CD8-positive, alpha-beta memory T cell (primary cell): ENCODE results near the gene LPP. TPM values are rescaled to one million over a fixed set of nuclear protein-coding genes. Genes with fewer than 3 reads are reported as not detected.

Experiments
- CTCF ChIA-PET: fragments of 350-600 bp; sonication (Branson Sonifier 250); formaldehyde crosslinking; loops from one replicate; lab custom pipeline; 2021; ENCODE audit warnings: antibody characterized with exemption; lab: Charles Lee
- POLR2A ChIA-PET: fragments of 350-600 bp; sonication (Branson Sonifier 250); formaldehyde crosslinking; loops from one replicate; lab custom pipeline; 2021; ENCODE audit warnings: antibody characterized with exemption; lab: Charles Lee
- DNase-seq, 5 donors: peaks; one replicate each; pipeline versions ENCODE4 v3.0.0 to v3.0.0-alpha.2; 2020 to 2022; ENCODE audit warnings: mixed read lengths in 1 of 5
- H3K27ac ChIP-seq: one replicate; pipeline ENCODE4 v1.7.0; 2013; ENCODE audit warnings: low read depth, mild to moderate bottlenecking, low read length, moderate library complexity
- H3K27me3 ChIP-seq: 2 replicates; pipeline ENCODE4 v1.7.0; 2013; ENCODE audit warnings: low read length, mild to moderate bottlenecking; ENCODE audit not compliant: insufficient read depth, poor library complexity, severe bottlenecking
- H3K36me3 ChIP-seq: 2 replicates; pipeline ENCODE4 v1.7.0; 2013; ENCODE audit warnings: mild to moderate bottlenecking, low read length, moderate library complexity; ENCODE audit not compliant: insufficient read depth
- H3K4me1 ChIP-seq: 2 replicates; pipeline ENCODE4 v1.7.0; 2013; ENCODE audit warnings: mild to moderate bottlenecking, low read length, moderate library complexity; ENCODE audit not compliant: insufficient read depth
- H3K4me3 ChIP-seq: 2 replicates; pipeline ENCODE4 v1.7.0; 2013; ENCODE audit warnings: mild to moderate bottlenecking, low read length
- H3K9me3 ChIP-seq: 2 replicates; pipeline ENCODE4 v1.7.0; 2013; ENCODE audit warnings: mild to moderate bottlenecking, low read length
- H3K27ac Mint-ChIP-seq, 8 donors: one replicate each; pipeline ENCODE4 v1.8.0; 2020 to 2021; ENCODE audit warnings: mixed read lengths in 8 of 8, mild to moderate bottlenecking in 6 of 8, inconsistent platforms in 3 of 8, moderate library complexity in 3 of 8
- H3K27me3 Mint-ChIP-seq, 2 donors: one replicate each; pipeline ENCODE4 v1.8.0; 2020 to 2021; ENCODE audit warnings: mixed read lengths in 2 of 2, mild to moderate bottlenecking in 1 of 2, moderate library complexity in 1 of 2
- H3K36me3 Mint-ChIP-seq, 3 donors: one replicate each; pipeline ENCODE4 v1.8.0; 2020 to 2021; ENCODE audit warnings: mixed read lengths in 3 of 3, inconsistent platforms in 1 of 3, mild to moderate bottlenecking in 1 of 3
- H3K4me1 Mint-ChIP-seq, 3 donors: one replicate each; pipeline ENCODE4 v1.8.0; 2020 to 2021; ENCODE audit warnings: mixed read lengths in 3 of 3, inconsistent platforms in 1 of 3, mild to moderate bottlenecking in 1 of 3
- H3K4me3 Mint-ChIP-seq, 7 donors: one replicate each; pipeline ENCODE4 v1.8.0; 2020 to 2021; ENCODE audit warnings: mixed read lengths in 7 of 7, mild to moderate bottlenecking in 6 of 7, moderate library complexity in 4 of 7, inconsistent platforms in 2 of 7
- H3K9me3 Mint-ChIP-seq, 5 donors: one replicate each; pipeline ENCODE4 v1.8.0; 2020 to 2022; ENCODE audit warnings: mixed read lengths in 5 of 5, mild to moderate bottlenecking in 3 of 5, moderate library complexity in 2 of 5, inconsistent platforms in 1 of 5
- polyA plus RNA-seq: library from polyadenylated mRNA; unstranded; fragments of 300-500 nt; fragmentation: Illumina TruSeq; gene quantifications from one replicate; pipeline ENCODE4 v1.2.3, GENCODE V29; 2021
- total RNA-seq, 2 experiments: library from RNA; stranded (reverse); gene quantifications; one replicate each; pipeline ENCODE4 v1.2.3, GENCODE V29; 2021

The LPP gene
- total and polyA plus RNA-seq, 3 experiments from 2014 or later = 13.4 to 23.5 (median 18.0) TPM

DNA sequence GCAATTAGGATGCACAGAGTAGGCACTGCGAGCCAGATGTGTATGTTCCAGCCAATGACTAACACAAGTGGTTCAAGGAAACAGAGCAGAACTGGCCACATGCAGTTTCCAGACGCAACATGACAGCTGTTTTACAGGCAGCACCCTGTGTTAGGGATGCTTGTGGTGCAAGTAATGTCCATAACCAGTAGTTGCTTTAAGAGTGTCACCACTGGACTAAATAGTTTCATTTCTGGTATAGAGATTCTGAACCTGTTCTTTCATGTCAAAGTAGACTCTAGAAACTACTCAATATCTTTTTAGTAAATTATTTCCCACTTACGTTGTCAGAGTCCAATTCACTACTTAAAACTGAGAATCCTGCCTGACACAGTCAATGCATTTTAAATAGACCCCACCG is 14.5 kb upstream of the LPP start:
- Histone ChIP-seq H3K4me1 (no peaks in the 10 kb centered on the region), H3K27me3 (no peaks in the 10 kb centered on the region), H3K27ac (no peak overlapping the region), H3K4me3 (no peak overlapping the region), H3K36me3 (no peaks in the 10 kb centered on the region), H3K9me3 (no peaks in the 10 kb centered on the region)
- Mint-ChIP-seq H3K9me3 (no peaks in the 10 kb centered on the region), H3K27me3 (peaks cover 0 to 1% of the 10 kb centered on the region in 2 donors), H3K4me1 (peaks cover 2 to 15% (median 7%) of the 10 kb centered on the region in 3 donors), H3K36me3 (no peaks in the 10 kb centered on the region), H3K4me3 (no peak overlapping the region), H3K27ac (no peak overlapping the region)
- ChIA-PET CTCF (interaction anchor here (0.9 to 1.2 kb wide), 2 partner anchors 15 to 392 kb away, joined by 3 read pairs; partner anchors contain the start of gene LPP), POLR2A (no interaction called here)
- no peak for DNase-seq

DNA sequence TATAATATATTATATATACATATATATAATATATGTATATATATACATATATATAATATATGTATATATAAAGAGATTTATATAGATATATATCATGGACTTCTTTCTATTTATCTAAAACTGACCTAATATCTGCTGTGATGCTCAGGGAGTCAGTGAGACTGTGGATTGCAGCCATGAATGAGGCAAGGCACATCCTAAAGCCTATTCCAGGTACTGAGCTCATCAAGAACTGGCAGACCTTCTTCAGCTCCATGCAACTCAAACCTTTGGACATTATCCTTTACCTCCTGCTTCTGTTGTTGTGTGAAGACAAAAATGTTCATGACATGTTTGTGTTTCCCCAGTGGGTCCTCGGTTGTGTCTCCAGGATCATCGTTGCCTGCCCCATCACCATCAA is 7.7 kb upstream of the LPP start:
- no peak overlapping the region for H3K4me3 Mint-ChIP-seq
- CTCF ChIA-PET = no interaction called here

DNA sequence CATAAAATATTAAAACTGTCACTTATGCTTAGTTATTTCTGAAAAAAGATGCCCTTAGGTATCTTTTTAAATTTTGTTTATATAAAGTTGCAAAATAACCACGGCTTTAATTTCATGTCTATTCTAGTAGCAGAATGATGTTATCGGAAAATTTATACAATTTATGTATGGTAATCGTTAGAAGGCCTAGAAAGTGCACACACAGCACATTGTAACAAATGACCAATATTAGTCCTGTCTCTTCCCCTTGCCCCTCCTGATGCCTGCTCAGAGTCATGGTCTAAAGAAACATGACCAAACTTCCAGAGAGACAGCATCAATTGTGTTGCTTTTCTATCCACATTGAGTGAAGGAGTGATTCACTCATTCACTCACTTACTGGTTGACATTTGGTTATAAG is 6.2 kb upstream of the LPP start:
- Histone ChIP-seq H3K4me1 (peaks cover under 1% of the 10 kb centered on the region), H3K36me3 (no peaks in the 10 kb centered on the region), H3K27ac (no peak overlapping the region), H3K27me3 (no peaks in the 10 kb centered on the region), H3K9me3 (no peaks in the 10 kb centered on the region), H3K4me3 (no peak overlapping the region)
- no peak overlapping the region for H3K4me3 Mint-ChIP-seq
- peaks cover 16 to 26% (median 16%) of the 10 kb centered on the region in 3 donors for H3K4me1 Mint-ChIP-seq
- H3K36me3 Mint-ChIP-seq = no peaks in the 10 kb centered on the region
- no peak for DNase-seq
- H3K27me3 Mint-ChIP-seq = no peaks in the 10 kb centered on the region
- CTCF ChIA-PET = no interaction called here
- H3K27ac Mint-ChIP-seq = no peak overlapping the region
- H3K9me3 Mint-ChIP-seq = no peaks in the 10 kb centered on the region
- POLR2A ChIA-PET = no interaction called here

More for the DNA sequence above, 7.7 kb upstream of the LPP start:
- Mint-ChIP-seq H3K27ac (no peak overlapping the region), H3K36me3 (no peaks in the 10 kb centered on the region), H3K27me3 (no peaks in the 10 kb centered on the region), H3K9me3 (no peaks in the 10 kb centered on the region), H3K4me1 (peaks cover 13 to 19% (median 13%) of the 10 kb centered on the region in 3 donors)
- no peaks in the 10 kb centered on the region for H3K36me3 ChIP-seq
- H3K27me3 ChIP-seq = no peaks in the 10 kb centered on the region
- no peak overlapping the region for H3K4me3 ChIP-seq
- POLR2A ChIA-PET = no interaction called here
- no peaks in the 10 kb centered on the region for H3K9me3 ChIP-seq
- no peak overlapping the region for H3K27ac ChIP-seq
- no peaks in the 10 kb centered on the region for H3K4me1 ChIP-seq
- no peak for DNase-seq

DNA sequence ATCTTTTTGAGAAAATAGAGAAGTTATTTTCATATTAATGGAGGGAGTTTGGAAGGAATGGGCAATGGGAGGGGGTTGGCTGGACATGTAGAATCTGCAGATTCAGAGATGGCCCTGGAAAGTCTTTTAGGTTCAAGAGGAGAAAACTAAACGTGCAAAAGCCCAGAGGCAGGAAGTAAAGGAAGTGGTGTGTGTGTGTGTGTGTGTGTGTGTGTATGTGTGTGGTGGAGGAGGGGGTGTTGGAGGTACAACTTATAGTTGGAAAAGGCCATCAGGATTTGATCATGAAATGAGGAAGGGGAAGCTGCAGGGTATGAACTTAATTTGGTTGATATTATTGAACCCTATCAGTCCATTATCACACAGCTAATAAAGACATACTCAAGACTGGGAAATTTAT is 5.6 kb upstream of the LPP start:
- Mint-ChIP-seq H3K27ac (peak overlapping the region in 3 of 8 donors; percentile 17 to 58 (median 50)), H3K4me1 (peaks cover 18 to 32% (median 22%) of the 10 kb centered on the region in 3 donors), H3K9me3 (no peaks in the 10 kb centered on the region), H3K27me3 (no peaks in the 10 kb centered on the region), H3K36me3 (no peaks in the 10 kb centered on the region), H3K4me3 (no peak overlapping the region)
- DNase-seq = no peak
- ChIA-PET CTCF (interaction anchor here (0.8 kb wide), 1 partner anchor 10 kb away, joined by 4 read pairs; no protein-coding TSS in a partner anchor), POLR2A (no interaction called here)
- Histone ChIP-seq H3K9me3 (no peaks in the 10 kb centered on the region), H3K4me1 (peaks cover 5% of the 10 kb centered on the region), H3K27ac (no peak overlapping the region), H3K4me3 (no peak overlapping the region), H3K27me3 (no peaks in the 10 kb centered on the region), H3K36me3 (no peaks in the 10 kb centered on the region)

DNA sequence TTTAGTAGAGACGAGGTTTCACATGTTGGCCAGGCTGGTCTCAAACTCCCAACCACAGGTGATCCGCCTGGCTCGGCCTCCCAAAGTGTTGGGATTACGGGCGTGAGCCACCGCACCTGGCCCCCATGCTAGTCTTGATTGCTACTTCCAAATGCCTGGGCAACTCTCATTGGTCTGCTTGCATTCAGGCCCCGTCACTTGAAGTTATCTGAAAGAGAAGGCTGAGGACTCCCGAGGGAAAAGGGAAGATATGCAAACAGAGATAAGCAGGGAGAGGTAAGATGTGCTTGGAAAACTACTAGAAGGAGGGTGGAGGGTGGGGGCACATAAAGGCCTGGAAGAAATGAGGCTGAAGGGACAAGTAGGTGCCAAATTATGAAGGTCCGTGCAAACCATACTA is 4.4 kb upstream of the LPP start:
- ChIA-PET POLR2A (interaction anchor here (0.7 kb wide), 1 partner anchor 190 kb away, joined by 11 read pairs; no protein-coding TSS in a partner anchor), CTCF (no interaction called here)
- Mint-ChIP-seq H3K9me3 (no peaks in the 10 kb centered on the region), H3K27me3 (no peaks in the 10 kb centered on the region), H3K36me3 (peaks cover 0 to 3% (median 0%) of the 10 kb centered on the region in 3 donors), H3K4me3 (peak overlapping the region in 2 of 7 donors; percentile 15 to 47), H3K4me1 (peaks cover 23 to 39% (median 28%) of the 10 kb centered on the region in 3 donors), H3K27ac (peak overlapping the region in 3 of 8 donors; percentile 2 to 18 (median 3))
- Histone ChIP-seq H3K9me3 (no peaks in the 10 kb centered on the region), H3K36me3 (no peaks in the 10 kb centered on the region), H3K4me3 (no peak overlapping the region), H3K4me1 (peaks cover 6% of the 10 kb centered on the region), H3K27ac (no peak overlapping the region), H3K27me3 (no peaks in the 10 kb centered on the region)
- no peak for DNase-seq

DNA sequence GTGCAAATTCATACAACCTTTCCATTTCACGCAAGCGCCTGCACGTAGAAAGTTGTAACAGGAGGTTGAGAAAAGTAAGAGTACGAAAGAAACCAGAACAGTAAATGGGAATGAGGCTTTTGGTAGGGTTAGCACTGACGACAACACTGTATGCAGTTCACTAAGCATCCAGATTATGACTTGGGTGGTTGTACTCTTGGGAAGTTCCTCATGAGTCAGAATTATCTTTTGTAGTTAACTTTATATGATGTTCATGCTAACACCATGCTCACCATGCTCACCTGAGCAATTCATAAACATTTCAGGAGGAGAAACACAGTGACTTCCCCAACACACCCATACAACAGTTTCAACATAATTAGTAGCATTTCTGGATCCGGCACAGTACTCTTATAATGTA is 3.0 kb upstream of the LPP start:
- Histone ChIP-seq H3K27me3 (no peaks in the 10 kb centered on the region), H3K4me1 (peaks cover 20% of the 10 kb centered on the region), H3K4me3 (no peak overlapping the region), H3K36me3 (no peaks in the 10 kb centered on the region), H3K9me3 (no peaks in the 10 kb centered on the region), H3K27ac (no peak overlapping the region)
- ChIA-PET POLR2A (no interaction called here), CTCF (interaction anchor here (0.7 kb wide), 1 partner anchor 149 kb away, joined by 3 read pairs; no protein-coding TSS in a partner anchor)
- Mint-ChIP-seq H3K4me1 (peaks cover 37 to 53% (median 42%) of the 10 kb centered on the region in 3 donors), H3K27me3 (no peaks in the 10 kb centered on the region), H3K4me3 (peak overlapping the region in 1 of 7 donors; percentile 1), H3K36me3 (peaks cover 0 to 3% (median 0%) of the 10 kb centered on the region in 3 donors), H3K27ac (peak overlapping the region in 2 of 8 donors; percentile 4 to 20), H3K9me3 (no peaks in the 10 kb centered on the region)
- DNase-seq = no peak

DNA sequence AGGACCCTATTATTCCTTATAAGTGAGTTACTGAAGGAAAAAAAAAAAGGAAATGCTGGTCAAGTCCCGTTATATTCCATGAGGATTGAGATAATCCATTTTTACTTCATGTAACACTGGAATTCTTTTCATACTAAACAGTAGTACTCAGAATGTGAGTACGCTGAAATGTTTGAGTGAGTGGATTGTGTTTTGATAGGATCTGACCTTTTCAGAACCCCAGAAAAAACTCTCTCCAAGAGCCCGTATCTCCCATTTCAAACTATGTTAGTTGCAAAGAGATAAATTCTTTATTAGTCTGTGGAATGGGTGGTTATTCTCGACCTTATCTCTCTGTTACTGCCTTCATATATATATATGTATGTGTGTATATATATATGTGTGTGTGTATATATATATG is 2.5 kb upstream of the LPP start:
- peaks cover 24% of the 10 kb centered on the region for H3K4me1 ChIP-seq
- ChIA-PET POLR2A (no interaction called here), CTCF (no interaction called here)
- no peaks in the 10 kb centered on the region for H3K36me3 ChIP-seq
- Mint-ChIP-seq H3K27me3 (no peaks in the 10 kb centered on the region), H3K9me3 (no peaks in the 10 kb centered on the region), H3K27ac (peak overlapping the region in 1 of 8 donors; percentile 4), H3K4me3 (peak overlapping the region in 1 of 7 donors; percentile 1), H3K36me3 (peaks cover 0 to 3% (median 1%) of the 10 kb centered on the region in 3 donors), H3K4me1 (peaks cover 42 to 57% (median 47%) of the 10 kb centered on the region in 3 donors)
- no peaks in the 10 kb centered on the region for H3K27me3 ChIP-seq
- no peaks in the 10 kb centered on the region for H3K9me3 ChIP-seq
- H3K27ac ChIP-seq = no peak overlapping the region
- no peak overlapping the region for H3K4me3 ChIP-seq
- no peak for DNase-seq

DNA sequence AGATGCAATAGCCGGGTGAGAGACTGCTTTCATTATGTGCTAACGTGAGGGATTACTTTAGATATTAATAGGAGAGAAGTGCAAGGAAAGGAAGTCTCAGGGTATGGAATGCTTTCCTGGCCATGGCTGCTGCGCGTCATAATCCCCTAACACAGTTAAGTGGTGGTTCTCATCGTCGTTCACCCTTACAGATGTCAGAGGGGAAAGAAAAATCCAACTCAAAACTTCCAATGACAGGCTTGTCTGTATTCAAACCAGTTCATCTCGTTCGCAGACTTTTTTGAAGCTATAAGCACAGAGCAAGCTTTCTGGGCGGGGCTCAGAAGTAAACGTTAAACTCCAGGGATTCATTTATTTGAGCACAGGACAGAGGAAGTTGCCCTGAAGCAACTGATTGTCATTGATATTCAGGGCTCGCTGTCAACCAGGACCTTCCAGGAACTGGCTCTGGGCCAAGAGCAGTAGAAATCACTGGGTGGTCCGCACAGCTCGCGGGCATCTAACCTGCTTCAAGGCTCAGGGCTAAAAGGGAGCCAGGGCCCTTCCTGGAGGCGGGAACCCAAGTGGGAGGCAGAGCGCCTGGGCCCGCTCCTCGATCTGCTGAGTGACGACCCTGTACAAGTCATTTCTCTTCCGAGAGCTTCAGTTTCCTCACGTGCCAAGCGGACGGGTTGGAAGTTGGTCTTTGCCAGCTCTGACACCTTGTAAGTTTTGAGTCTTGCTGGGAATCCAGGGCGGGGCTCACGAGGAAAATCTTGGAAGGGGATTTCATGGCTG is 1.1 kb upstream of the LPP start:
- POLR2A ChIA-PET = interaction anchor here (0.5 to 1.5 kb wide), 5 partner anchors 18 to 412 kb away, joined by 3 to 4 read pairs (median 4); partner anchors contain the start of gene BCL6

More for the DNA sequence above, 1.1 kb upstream of the LPP start:
- peak in 3 of 5 donors; percentile 1 to 51 (median 27) for DNase-seq
- Histone ChIP-seq H3K27ac (no peak overlapping the region), H3K9me3 (no peaks in the 10 kb centered on the region), H3K36me3 (no peaks in the 10 kb centered on the region), H3K27me3 (no peaks in the 10 kb centered on the region), H3K4me3 (peak overlapping the region; percentile 72), H3K4me1 (peaks cover 25% of the 10 kb centered on the region)
- Mint-ChIP-seq H3K27me3 (no peaks in the 10 kb centered on the region), H3K27ac (peak overlapping the region; percentile 48 to 92 (median 78)), H3K36me3 (peaks cover 0 to 3% (median 1%) of the 10 kb centered on the region in 3 donors), H3K9me3 (no peaks in the 10 kb centered on the region), H3K4me1 (peaks cover 51 to 70% (median 56%) of the 10 kb centered on the region in 3 donors), H3K4me3 (peak overlapping the region; percentile 83 to 95 (median 90))
- CTCF ChIA-PET = interaction anchor here (0.7 to 2.5 kb wide), 3 partner anchors 18 to 415 kb away, joined by 3 to 9 read pairs (median 3); no protein-coding TSS in a partner anchor
